Mesendoderm (in vitro differentiated cells): ENCODE results near the gene ATP6V1D.

Experiments
- DNase-seq: peaks from one replicate; pipeline ENCODE4 v3.0.0; 2013
- H2AK5ac ChIP-seq: 2 replicates; pipeline ENCODE4 v1.6.1; 2013; ENCODE audit warnings: low read length, inconsistent platforms
- H2BK120ac ChIP-seq: 2 replicates; pipeline ENCODE4 v1.6.1; 2013; ENCODE audit warnings: low read depth, mild to moderate bottlenecking, low read length, moderate library complexity, mixed read lengths
- H2BK15ac ChIP-seq: replicated peaks from 2 replicates; pipeline ENCODE4 v1.6.1; 2013; ENCODE audit warnings: low read depth, mild to moderate bottlenecking, moderate library complexity
- H2BK5ac ChIP-seq: 2 replicates; pipeline ENCODE4 v1.6.1; 2013; ENCODE audit warnings: low read length, inconsistent platforms
- H3K18ac ChIP-seq: 2 replicates; pipeline ENCODE4 v1.6.1; 2013; ENCODE audit warnings: mild to moderate bottlenecking, low read length, mixed read lengths
- H3K23ac ChIP-seq: one replicate; pipeline ENCODE4 v1.6.1; 2013; ENCODE audit warnings: low read length
- H3K27ac ChIP-seq: 2 replicates; pipeline ENCODE4 v1.5.1; 2013; ENCODE audit warnings: low read depth, mild to moderate bottlenecking, inconsistent platforms, low read length, moderate library complexity
- H3K27me3 ChIP-seq: 2 replicates; pipeline ENCODE4 v1.6.1; 2013; ENCODE audit warnings: low read length, control low read depth, mild to moderate bottlenecking, inconsistent platforms; ENCODE audit not compliant: insufficient read depth, poor library complexity
- H3K36me3 ChIP-seq: 2 replicates; pipeline ENCODE4 v1.6.1; 2013; ENCODE audit warnings: low read length, inconsistent platforms; ENCODE audit not compliant: control insufficient read depth, insufficient read depth
- H3K4ac ChIP-seq: one replicate; pipeline ENCODE4 v1.6.1; 2013; ENCODE audit warnings: low read depth, mild to moderate bottlenecking, low read length, moderate library complexity
- H3K4me1 ChIP-seq: 2 replicates; pipeline ENCODE4 v1.6.1; 2013; ENCODE audit warnings: low read depth, low read length, inconsistent platforms; ENCODE audit not compliant: control insufficient read depth
- H3K4me2 ChIP-seq: 2 replicates; pipeline ENCODE4 v1.6.1; 2013; ENCODE audit warnings: low read length
- H3K4me3 ChIP-seq: 2 replicates; pipeline ENCODE4 v1.5.1; 2013; ENCODE audit warnings: mild to moderate bottlenecking, low read length
- H3K56ac ChIP-seq: one replicate; pipeline ENCODE4 v1.6.1; 2013; ENCODE audit warnings: low read length
- H3K79me1 ChIP-seq: 2 replicates; pipeline ENCODE4 v1.6.1; 2013; ENCODE audit warnings: low read length, inconsistent platforms
- H3K79me2 ChIP-seq: 2 replicates; pipeline ENCODE4 v1.6.1; 2013; ENCODE audit warnings: mild to moderate bottlenecking, low read length; ENCODE audit not compliant: control insufficient read depth, insufficient read depth
- H3K9ac ChIP-seq: 2 replicates; pipeline ENCODE4 v1.6.1; 2013; ENCODE audit warnings: low read length, inconsistent platforms
- H4K5ac ChIP-seq: one replicate; pipeline ENCODE4 v1.6.1; 2013; ENCODE audit warnings: low read length
- H4K8ac ChIP-seq: one replicate; pipeline ENCODE4 v1.6.1; 2013; ENCODE audit warnings: low read depth, mild to moderate bottlenecking, control low read depth, low read length, moderate library complexity
- WGBS: extraction: QIAGEN DNeasy Blood & Tissue Kit; methylation state at CpG from one replicate; pipeline ENCODE4 v1.1.7; 2013; ENCODE audit warnings: low lambda C conversion rate, missing lambda C conversion rate; ENCODE audit not compliant: insufficient coverage; ENCODE audit errors: extremely low coverage; 5-methylcytosine and 5-hydroxymethylcytosine counted together

Gene ATP6V1D

DNA sequence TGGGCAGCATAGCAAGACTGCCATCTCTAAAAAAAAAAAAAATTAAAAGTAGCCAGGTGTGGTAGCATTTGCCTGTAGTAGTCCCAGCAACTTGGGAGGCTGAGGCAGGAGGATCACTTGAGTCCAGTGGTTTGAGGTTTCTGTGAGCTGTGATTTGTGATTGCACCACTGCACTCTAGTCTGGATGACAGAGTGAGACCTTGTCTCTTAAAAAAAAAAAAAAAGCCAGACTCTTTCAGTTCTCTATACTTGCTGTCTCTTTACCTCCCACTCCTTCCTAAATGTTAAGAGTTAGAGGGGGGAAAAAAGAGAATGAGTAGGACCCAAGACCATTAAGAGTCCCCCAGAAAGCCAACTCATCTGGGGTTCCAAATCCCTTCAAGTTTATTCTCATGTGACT, 18.3 kb upstream of the ATP6V1D start:
- no peak for DNase-seq
- Histone ChIP-seq H3K18ac (no peak overlapping the region), H2BK15ac (no peak overlapping the region), H3K56ac (no peak overlapping the region), H4K8ac (no peak overlapping the region), H2BK5ac (no peak overlapping the region), H4K5ac (no peak overlapping the region), H3K36me3 (peaks cover 6% of the 10 kb centered on the region), H3K79me2 (no peaks in the 10 kb centered on the region), H3K23ac (no peak overlapping the region), H3K27me3 (no peaks in the 10 kb centered on the region), H2AK5ac (no peak overlapping the region), H3K4me2 (no peak overlapping the region), H3K79me1 (peaks cover 2% of the 10 kb centered on the region), H3K4me3 (no peak overlapping the region), H2BK120ac (no peak overlapping the region), H3K27ac (no peak overlapping the region), H3K9ac (no peak overlapping the region), H3K4ac (no peak overlapping the region), H3K4me1 (no peaks in the 10 kb centered on the region)

DNA sequence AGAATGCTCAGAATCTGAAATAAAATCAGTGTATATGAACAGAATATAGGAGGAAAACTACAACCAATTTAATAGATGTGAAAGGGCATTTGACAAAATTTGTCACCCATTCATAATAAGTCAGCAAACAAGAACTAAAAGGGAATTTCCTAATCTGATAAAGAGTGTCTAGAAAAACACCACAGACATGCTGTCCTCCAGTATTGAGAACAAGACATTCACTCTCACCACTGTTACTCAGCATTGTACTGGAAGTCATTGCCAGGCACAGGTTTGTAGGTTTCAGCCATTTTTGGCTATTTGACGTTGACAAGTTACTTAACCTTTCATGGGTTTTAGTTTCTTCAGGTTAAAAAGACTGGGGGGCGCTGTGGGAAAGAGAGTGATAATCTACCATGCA, 13.7 kb upstream of the ATP6V1D start:
- no peak for DNase-seq
- Histone ChIP-seq H2BK5ac (no peak overlapping the region), H3K23ac (no peak overlapping the region), H3K4me2 (no peak overlapping the region), H3K27me3 (no peaks in the 10 kb centered on the region), H3K79me1 (peaks cover 2% of the 10 kb centered on the region), H3K56ac (no peak overlapping the region), H3K9ac (no peak overlapping the region), H4K8ac (no peak overlapping the region), H3K36me3 (peaks cover 10% of the 10 kb centered on the region), H2BK15ac (no peak overlapping the region), H2BK120ac (no peak overlapping the region), H3K4me1 (no peaks in the 10 kb centered on the region), H2AK5ac (no peak overlapping the region), H3K18ac (no peak overlapping the region), H3K4ac (no peak overlapping the region), H3K79me2 (no peaks in the 10 kb centered on the region), H3K27ac (no peak overlapping the region), H4K5ac (no peak overlapping the region), H3K4me3 (no peak overlapping the region)
- WGBS: no CpG with 5 or more reads among the region's 2 CpGs

DNA sequence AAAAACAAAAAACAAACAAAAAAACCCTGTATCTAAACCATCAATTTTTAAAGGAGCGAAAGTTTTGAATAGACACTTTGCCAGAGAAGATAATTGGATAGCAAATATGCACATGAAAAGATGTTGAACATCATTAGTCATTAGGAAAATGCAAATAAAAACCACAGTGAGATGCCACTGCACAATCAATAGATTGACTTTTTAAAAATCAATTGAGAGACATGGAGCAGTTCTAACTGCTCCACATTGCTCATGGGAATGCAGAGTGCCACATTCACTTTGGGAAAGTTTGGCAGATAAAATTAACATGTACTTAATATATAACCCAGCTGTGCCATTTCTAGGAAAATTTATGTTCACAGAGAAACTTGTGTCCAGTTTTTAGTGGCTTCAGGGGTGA, 13.2 kb upstream of the ATP6V1D start:
- peaks cover 5% of the 10 kb centered on the region for H3K79me1 ChIP-seq
- H4K5ac ChIP-seq: no peak overlapping the region
- no peaks in the 10 kb centered on the region for H3K79me2 ChIP-seq
- no peak overlapping the region for H3K9ac ChIP-seq
- no peak overlapping the region for H2AK5ac ChIP-seq
- no CpG with 5 or more reads among the region's 1 CpG for WGBS
- H3K4me3 ChIP-seq: no peak overlapping the region
- peaks cover 13% of the 10 kb centered on the region for H3K36me3 ChIP-seq
- DNase-seq: no peak
- no peak overlapping the region for H3K27ac ChIP-seq
- no peaks in the 10 kb centered on the region for H3K4me1 ChIP-seq
- H2BK5ac ChIP-seq: no peak overlapping the region
- H3K27me3 ChIP-seq: no peaks in the 10 kb centered on the region
- no peak overlapping the region for H2BK120ac ChIP-seq
- H3K4me2 ChIP-seq: no peak overlapping the region
- no peak overlapping the region for H3K56ac ChIP-seq
- no peak overlapping the region for H3K4ac ChIP-seq
- no peak overlapping the region for H3K18ac ChIP-seq
- no peak overlapping the region for H4K8ac ChIP-seq
- H3K23ac ChIP-seq: no peak overlapping the region
- H2BK15ac ChIP-seq: no peak overlapping the region

DNA sequence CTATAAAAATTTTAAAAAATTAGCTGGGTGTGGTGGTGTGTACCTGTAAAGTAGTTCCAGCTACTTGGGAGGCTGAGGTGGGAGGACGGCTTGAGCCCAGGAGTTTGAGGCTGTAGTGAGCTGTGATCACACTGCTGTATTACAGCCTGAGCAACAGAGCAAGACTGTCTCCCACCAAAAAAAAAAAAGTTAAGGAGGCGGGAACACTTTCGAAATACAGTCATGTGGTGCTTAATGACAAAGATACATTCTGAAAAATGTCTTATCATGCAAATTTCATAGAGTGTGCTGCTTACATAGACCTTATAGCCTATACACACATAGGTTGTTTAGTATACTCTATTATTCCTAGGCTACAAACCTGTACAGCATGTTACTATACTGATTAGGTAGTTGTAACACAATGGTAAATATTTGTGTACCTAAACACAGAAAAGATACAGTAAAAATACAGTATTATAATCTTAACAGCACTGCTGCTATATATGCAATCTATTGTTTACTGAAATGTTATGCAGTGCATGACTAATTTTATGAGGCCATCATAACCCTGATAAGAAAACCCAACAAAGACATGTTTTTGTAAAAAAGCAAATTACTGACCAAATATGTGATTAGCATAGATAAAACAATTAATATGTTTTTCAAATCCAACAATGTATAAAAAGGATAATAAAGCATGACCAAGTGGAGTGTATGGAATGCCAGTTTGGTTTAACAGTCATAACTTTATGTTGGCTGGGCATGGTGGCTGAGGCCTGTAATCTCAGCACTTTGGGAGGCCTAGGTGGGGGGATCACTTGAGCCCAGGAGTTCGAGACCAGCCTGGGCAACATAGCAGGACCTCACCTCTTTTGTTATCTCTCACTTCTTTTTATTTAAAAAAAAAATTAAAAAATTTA, 11.9 kb upstream of the ATP6V1D start:
- no CpG with 5 or more reads among the region's 4 CpGs for WGBS
- peaks cover 5% of the 10 kb centered on the region for H3K79me1 ChIP-seq

DNA sequence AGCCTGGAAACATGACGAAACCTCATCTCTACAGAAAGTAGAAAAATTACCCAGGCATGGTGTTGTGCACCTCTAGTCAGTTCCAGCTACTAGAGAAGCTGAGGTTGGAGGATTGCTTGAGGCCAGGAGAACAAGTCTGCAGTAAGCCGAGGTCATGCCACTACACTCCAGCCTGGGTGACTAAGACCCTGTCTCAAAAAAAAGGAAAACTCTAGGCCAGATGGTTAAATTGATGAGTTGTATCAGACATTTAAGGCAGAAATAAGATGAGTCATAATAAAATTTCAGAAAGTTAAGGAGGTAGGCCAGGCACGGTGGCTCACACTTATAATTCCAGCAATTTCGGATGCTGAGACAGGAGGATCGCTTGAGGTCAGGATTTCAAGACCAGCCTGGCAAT, 11.2 kb upstream of the ATP6V1D start:
- H3K18ac ChIP-seq: no peak overlapping the region
- no peak overlapping the region for H2BK5ac ChIP-seq
- no peak overlapping the region for H4K5ac ChIP-seq
- H3K27ac ChIP-seq: no peak overlapping the region
- H4K8ac ChIP-seq: no peak overlapping the region
- no peak overlapping the region for H3K56ac ChIP-seq
- H3K4me3 ChIP-seq: no peak overlapping the region
- no peak overlapping the region for H2BK120ac ChIP-seq
- no peak overlapping the region for H3K23ac ChIP-seq
- no peaks in the 10 kb centered on the region for H3K79me2 ChIP-seq
- no peak overlapping the region for H3K9ac ChIP-seq
- H2AK5ac ChIP-seq: no peak overlapping the region
- no peak overlapping the region for H3K4ac ChIP-seq
- peaks cover 5% of the 10 kb centered on the region for H3K79me1 ChIP-seq
- H3K4me1 ChIP-seq: no peaks in the 10 kb centered on the region
- H3K4me2 ChIP-seq: no peak overlapping the region
- H3K36me3 ChIP-seq: peaks cover 8% of the 10 kb centered on the region
- no peak for DNase-seq
- H2BK15ac ChIP-seq: no peak overlapping the region
- H3K27me3 ChIP-seq: no peaks in the 10 kb centered on the region
- WGBS: no CpG with 5 or more reads among the region's 5 CpGs

More for the DNA sequence above, 11.9 kb upstream of the ATP6V1D start:
- Histone ChIP-seq H3K79me2 (no peaks in the 10 kb centered on the region), H2BK5ac (no peak overlapping the region), H3K56ac (no peak overlapping the region), H2AK5ac (no peak overlapping the region), H4K5ac (no peak overlapping the region), H4K8ac (no peak overlapping the region), H3K9ac (no peak overlapping the region), H3K36me3 (peaks cover 10% of the 10 kb centered on the region), H3K4me2 (no peak overlapping the region), H3K27ac (no peak overlapping the region), H3K18ac (no peak overlapping the region), H2BK120ac (no peak overlapping the region), H3K4ac (no peak overlapping the region), H3K23ac (no peak overlapping the region), H3K4me3 (no peak overlapping the region), H3K27me3 (no peaks in the 10 kb centered on the region), H3K4me1 (no peaks in the 10 kb centered on the region), H2BK15ac (no peak overlapping the region)
- no peak for DNase-seq

DNA sequence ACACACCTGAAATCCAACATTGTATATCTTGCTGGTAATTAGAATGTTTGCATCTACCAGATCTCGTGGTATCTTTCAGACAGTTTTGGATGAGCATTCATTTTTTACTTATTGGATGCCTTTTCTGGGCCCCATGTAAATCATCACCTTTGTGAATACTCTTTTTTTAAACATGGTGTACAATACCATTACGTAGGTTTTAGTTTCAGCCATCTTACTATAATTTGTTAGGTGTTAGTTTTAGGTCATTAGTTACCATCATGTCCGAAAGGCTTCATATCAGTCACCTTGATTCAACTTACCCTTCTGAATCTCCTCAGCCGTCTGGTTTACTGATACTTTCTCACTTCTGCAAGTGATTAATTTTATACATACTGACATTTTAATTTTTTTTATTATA, 5.9 kb upstream of the ATP6V1D start:
- peaks cover 7% of the 10 kb centered on the region for H3K79me1 ChIP-seq
- H3K4me2 ChIP-seq: no peak overlapping the region
- H4K8ac ChIP-seq: no peak overlapping the region
- H2BK5ac ChIP-seq: no peak overlapping the region
- no peaks in the 10 kb centered on the region for H3K27me3 ChIP-seq
- no peak overlapping the region for H2AK5ac ChIP-seq
- H2BK120ac ChIP-seq: no peak overlapping the region
- no peaks in the 10 kb centered on the region for H3K4me1 ChIP-seq
- WGBS: no CpG with 5 or more reads among the region's 4 CpGs
- no peak overlapping the region for H2BK15ac ChIP-seq
- no peak for DNase-seq
- H3K4me3 ChIP-seq: no peak overlapping the region
- no peak overlapping the region for H3K9ac ChIP-seq
- no peak overlapping the region for H3K56ac ChIP-seq
- H3K23ac ChIP-seq: no peak overlapping the region
- no peak overlapping the region for H3K27ac ChIP-seq
- peaks cover 5% of the 10 kb centered on the region for H3K36me3 ChIP-seq
- H4K5ac ChIP-seq: no peak overlapping the region
- H3K4ac ChIP-seq: no peak overlapping the region
- peaks cover 29% of the 10 kb centered on the region for H3K79me2 ChIP-seq
- no peak overlapping the region for H3K18ac ChIP-seq
